Measurements from ENCODE around the gene S100A11. TPM values are rescaled to one million over a fixed set of nuclear protein-coding genes. Genes with fewer than 3 reads are reported as not detected.

Gene S100A11
- total and polyA plus RNA-seq, 7 donors = 92.6 to 633 (median 156) TPM

- H3K27me3 ChIP-seq = no peaks in the 10 kb centered on the region
- H3K36me3 ChIP-seq = peaks cover 0 to 2% (median under 1%) of the 10 kb centered on the region in 4 donors
- 10 to 31% methylated on average over 5 of the region's 5 CpGs for WGBS, 2 donors
- peak overlapping the region; percentile 81 to 98 (median 87) for H3K27ac ChIP-seq
- H3K4me1 ChIP-seq = peaks cover 0 to 74% (median 65%) of the 10 kb centered on the region in 4 donors
- H3K4me3 ChIP-seq = no peak overlapping the region
- intact Hi-C loops (cut with DNase I) = no loop called here
- DNase-seq = peak; percentile 74
- TF ChIP-seq EP300 (IDR thresholded peaks at IDR 0.05) (no peak), POLR2AphosphoS5 (IDR thresholded peaks at IDR 0.05) (no peak), POLR2A (IDR thresholded peaks at IDR 0.05) (no peak)
- TF ChIP-seq, protein P1, sequence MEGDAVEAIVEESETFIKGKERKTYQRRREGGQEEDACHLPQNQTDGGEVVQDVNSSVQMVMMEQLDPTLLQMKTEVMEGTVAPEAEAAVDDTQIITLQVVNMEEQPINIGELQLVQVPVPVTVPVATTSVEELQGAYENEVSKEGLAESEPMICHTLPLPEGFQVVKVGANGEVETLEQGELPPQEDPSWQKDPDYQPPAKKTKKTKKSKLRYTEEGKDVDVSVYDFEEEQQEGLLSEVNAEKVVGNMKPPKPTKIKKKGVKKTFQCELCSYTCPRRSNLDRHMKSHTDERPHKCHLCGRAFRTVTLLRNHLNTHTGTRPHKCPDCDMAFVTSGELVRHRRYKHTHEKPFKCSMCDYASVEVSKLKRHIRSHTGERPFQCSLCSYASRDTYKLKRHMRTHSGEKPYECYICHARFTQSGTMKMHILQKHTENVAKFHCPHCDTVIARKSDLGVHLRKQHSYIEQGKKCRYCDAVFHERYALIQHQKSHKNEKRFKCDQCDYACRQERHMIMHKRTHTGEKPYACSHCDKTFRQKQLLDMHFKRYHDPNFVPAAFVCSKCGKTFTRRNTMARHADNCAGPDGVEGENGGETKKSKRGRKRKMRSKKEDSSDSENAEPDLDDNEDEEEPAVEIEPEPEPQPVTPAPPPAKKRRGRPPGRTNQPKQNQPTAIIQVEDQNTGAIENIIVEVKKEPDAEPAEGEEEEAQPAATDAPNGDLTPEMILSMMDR (IDR thresholded peaks at IDR 0.05) = no peak
- no peaks in the 10 kb centered on the region for H3K9me3 ChIP-seq
These were observed 46.0 kb downstream of the S100A11 start for GRCh38 chr1:151990856-151991198.

GRCh38 chr1:151990058-151990855 lies 46.5 kb downstream of the S100A11 start:
- Histone ChIP-seq H3K4me1 (peaks cover 0 to 74% (median 65%) of the 10 kb centered on the region in 4 donors), H3K4me3 (no peak overlapping the region)
- intact Hi-C loops (cut with DNase I) = no loop called here

GRCh38 chr1:151989211-151989862 lies 47.5 kb downstream of the S100A11 start:
- H3K4me3 ChIP-seq = no peak overlapping the region
- H3K36me3 ChIP-seq = peaks cover 0 to 17% (median 12%) of the 10 kb centered on the region in 4 donors
- peak; percentile 87 for DNase-seq
- H3K27ac ChIP-seq = peak overlapping the region; percentile 81 to 98 (median 87)
- intact Hi-C loops (cut with DNase I) = no loop called here
- no peaks in the 10 kb centered on the region for H3K27me3 ChIP-seq
- no peaks in the 10 kb centered on the region for H3K9me3 ChIP-seq
- TF ChIP-seq POLR2AphosphoS5 (IDR thresholded peaks at IDR 0.05) = peak in 3 of 4 donors; percentile 23 to 39 (median 32)
- TF ChIP-seq, protein P1 (IDR thresholded peaks at IDR 0.05) = no peak
- peaks cover 0 to 76% (median 60%) of the 10 kb centered on the region in 4 donors for H3K4me1 ChIP-seq
- 11 to 45% methylated on average over 6 of the region's 6 CpGs for WGBS, 2 donors

More at GRCh38 chr1:151990058-151990855, 46.5 kb downstream of the S100A11 start:
- TF ChIP-seq POLR2AphosphoS5 (IDR thresholded peaks at IDR 0.05) (no peak), EP300 (IDR thresholded peaks at IDR 0.05) (no peak), POLR2A (IDR thresholded peaks at IDR 0.05) (no peak)
- TF ChIP-seq, protein P1 (IDR thresholded peaks at IDR 0.05) = no peak
- Histone ChIP-seq H3K36me3 (peaks cover 0 to 7% (median 7%) of the 10 kb centered on the region in 4 donors), H3K9me3 (no peaks in the 10 kb centered on the region), H3K27me3 (no peaks in the 10 kb centered on the region), H3K27ac (peak overlapping the region; percentile 81 to 98 (median 87))
- no peak for DNase-seq
- WGBS, 2 donors = 22 to 66% methylated on average over 5 of the region's 5 CpGs

- Histone ChIP-seq H3K4me3 (no peak overlapping the region), H3K9me3 (no peaks in the 10 kb centered on the region), H3K27ac (peak overlapping the region; percentile 81 to 98 (median 87)), H3K27me3 (no peaks in the 10 kb centered on the region), H3K4me1 (peaks cover 0 to 67% (median 55%) of the 10 kb centered on the region in 4 donors), H3K36me3 (peaks cover 0 to 25% (median 16%) of the 10 kb centered on the region in 4 donors)
- TF ChIP-seq EP300 (IDR thresholded peaks at IDR 0.05) (no peak), POLR2AphosphoS5 (IDR thresholded peaks at IDR 0.05) (no peak), POLR2A (IDR thresholded peaks at IDR 0.05) (no peak)
- TF ChIP-seq, protein P1 (IDR thresholded peaks at IDR 0.05) = no peak
- intact Hi-C loops (cut with DNase I) = no loop called here
- DNase-seq = no peak
- WGBS, 2 donors = 18 to 62% methylated on average over 2 of the region's 2 CpGs
These were observed 48.3 kb downstream of the S100A11 start for GRCh38 chr1:151988405-151988923.

All from sigmoid colon (tissue), 7 donors.